Inflammatory macrophage treated with lipopolysaccharide for 1 hour (primary cell): ENCODE data around the gene MRPL43.

ENCODE experiments used
- DNase-seq, 2 donors: peaks; one replicate each; pipeline ENCODE4 v3.0.0-alpha.2; 2020 to 2022

MRPL43 gene

DNA sequence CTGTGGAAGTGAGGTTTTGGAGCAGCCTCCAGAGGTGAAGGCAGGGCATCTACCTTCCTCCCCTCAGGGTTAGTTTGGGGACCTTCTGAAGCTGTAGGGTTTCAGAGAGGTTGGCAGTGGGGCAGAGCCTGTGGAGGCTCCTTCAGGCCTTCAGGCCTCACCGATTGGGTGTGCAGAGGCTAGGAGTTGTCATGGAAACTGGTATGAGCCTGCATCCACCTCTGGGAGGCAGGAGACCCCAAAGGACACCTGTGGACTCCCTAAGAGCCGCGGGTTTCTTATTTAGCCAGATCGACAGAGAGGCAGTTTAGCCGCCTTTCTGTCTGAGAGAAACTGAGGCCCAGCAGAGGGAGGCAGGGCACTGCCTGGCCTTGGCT, 14.3 kb upstream of the MRPL43 start:
- DNase-seq = no peak

GRCh38 chr10:101000915-101001658, 13.8 kb upstream of the MRPL43 start:
- no peak for DNase-seq

- no peak for DNase-seq
Measured at GRCh38 chr10:101000127-101000914, 13.0 kb upstream of the MRPL43 start.

DNA sequence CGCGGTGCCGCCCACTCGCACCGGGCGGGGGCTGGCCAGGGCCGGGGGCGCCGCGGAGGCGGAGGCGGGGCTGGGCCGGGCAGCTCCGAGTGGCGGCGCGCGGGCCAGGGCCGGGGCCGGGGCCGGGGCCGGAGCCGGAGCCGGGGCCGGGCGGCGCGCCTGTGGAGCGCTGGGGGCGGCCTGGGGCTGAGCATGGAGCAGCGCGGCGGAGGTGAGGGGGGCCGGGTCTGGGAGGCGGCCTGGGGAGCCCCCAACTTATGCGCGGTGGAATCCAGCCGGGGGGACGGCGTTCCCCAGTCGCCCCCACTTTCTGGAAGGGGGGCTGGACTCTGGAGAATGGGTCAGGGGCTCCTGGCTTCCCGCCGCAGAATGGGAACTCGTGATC, 12.4 kb upstream of the MRPL43 start, which contains the start of gene LZTS2:
TSS of gene LZTS2 (plus strand) at position 67 of the 385 bp plus-strand sequence. CDS start 2,731 bp downstream, outside the sequence.
- no peak for DNase-seq

DNA sequence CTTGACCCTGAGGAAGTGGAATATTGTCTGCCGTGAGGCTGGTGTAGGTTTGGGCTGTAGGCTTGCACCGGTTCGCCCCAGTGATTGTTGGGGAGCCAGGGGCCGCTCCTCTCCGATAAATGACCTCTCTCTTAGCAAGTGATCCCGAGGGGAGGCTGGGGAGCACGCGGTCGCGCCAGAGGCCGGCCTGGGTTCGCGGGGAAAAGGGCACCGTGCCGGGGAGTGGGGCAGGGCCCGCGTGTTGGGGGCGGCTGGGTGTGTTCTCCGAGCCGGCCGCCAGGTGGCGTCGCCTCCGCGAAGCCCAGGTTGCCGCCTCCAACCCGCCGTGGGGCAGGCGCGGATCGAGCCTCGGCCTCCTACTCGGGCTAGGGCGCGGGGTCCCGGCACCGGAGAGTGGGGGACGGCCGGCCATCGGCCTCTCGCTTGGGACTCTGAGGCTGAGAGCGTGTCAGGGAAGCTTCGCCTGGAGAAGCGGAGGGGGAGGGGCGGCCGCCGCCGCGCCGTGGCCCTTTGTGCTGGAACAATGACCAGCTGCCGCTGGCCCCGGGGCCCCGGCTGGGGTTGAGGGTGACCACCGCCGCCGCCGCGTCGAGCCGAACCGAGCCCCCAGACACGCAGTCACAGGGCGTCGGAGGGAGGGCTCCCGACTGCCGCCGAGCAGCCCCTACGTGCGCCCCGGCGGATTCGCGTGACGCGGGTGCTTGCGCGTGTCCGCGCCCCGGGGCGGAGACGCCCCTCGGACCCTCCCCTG, 11.9 kb upstream of the MRPL43 start:
- DNase-seq = peak; percentile 44 to 76

GRCh38 chr10:100998183-100998990, 11.1 kb upstream of the MRPL43 start:
- DNase-seq = no peak

- DNase-seq = peak; percentile 55 to 86
Measured at GRCh38 chr10:100997360-100998182, 10.3 kb upstream of the MRPL43 start.

GRCh38 chr10:100996678-100997359, 9.5 kb upstream of the MRPL43 start:
- DNase-seq = no peak

DNA sequence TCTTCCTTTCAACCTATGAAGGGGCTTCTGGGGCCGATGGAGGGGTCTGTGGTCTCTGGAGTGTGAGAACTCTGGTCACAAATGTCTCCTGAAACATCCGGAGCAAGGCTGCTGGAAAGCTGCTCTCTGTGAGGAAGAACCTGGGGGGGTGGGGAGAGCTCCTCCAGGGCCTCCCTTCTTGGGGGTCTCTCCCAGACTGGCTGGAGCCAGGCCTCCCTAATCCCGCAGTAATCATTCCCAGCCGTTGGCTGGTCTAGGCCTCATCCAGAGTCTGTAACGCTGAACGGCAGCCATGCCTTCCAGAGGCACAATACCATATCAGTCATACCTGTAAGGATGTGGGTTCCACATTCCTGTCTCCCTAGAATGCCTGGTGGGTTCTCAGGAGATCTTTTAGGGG, 7.9 kb upstream of the MRPL43 start:
- DNase-seq = no peak

- peak in 1 of 2 donors; percentile 40 for DNase-seq
Measured at GRCh38 chr10:100993986-100994708, 6.8 kb upstream of the MRPL43 start.

DNA sequence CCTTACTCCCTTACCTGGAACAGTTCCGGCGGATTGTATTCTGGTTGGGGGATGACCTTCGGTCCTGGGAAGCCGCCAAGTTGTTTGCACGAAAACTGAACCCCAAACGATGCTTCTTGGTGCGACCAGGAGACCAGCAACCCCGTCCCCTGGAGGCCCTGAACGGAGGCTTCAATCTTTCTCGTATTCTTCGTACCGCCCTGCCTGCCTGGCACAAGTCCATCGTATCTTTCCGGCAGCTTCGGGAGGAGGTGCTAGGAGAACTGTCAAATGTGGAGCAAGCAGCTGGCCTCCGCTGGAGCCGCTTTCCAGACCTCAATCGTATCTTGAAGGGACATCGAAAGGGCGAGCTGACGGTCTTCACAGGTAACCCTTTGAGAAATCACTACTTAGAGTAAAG, 1.8 kb upstream of the MRPL43 start:
- no peak for DNase-seq

GRCh38 chr10:100988166-100988565, 869 bp upstream of the MRPL43 start:
- no peak for DNase-seq

GRCh38 chr10:100987685-100988049, 370 bp upstream of the MRPL43 start:
- DNase-seq = no peak

- no peak for DNase-seq
Measured at GRCh38 chr10:100986623-100986951, 710 bp downstream of the MRPL43 start.

DNA sequence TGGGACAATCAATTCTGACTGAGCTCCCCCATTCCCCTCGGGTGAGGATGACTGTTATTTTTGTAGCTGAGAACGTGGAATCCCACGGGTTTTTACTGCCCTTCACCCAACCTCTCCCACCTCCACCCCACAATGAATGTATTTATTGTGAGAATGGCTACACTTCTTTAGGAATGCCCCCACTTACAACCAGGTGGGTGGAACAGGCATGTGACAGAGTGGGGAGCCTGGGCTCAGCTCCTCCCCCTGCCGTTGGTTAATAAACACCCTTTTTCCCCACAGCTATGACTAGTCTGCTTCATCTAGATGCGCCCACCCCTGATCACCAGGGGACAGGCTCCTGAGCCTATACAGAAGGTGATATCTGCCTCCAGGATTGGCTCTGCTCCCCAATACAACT, 2.0 kb downstream of the MRPL43 start:
- no peak for DNase-seq

- no peak for DNase-seq
Measured at GRCh38 chr10:100984672-100985177, 2.6 kb downstream of the MRPL43 start.

GRCh38 chr10:100983868-100984671, 3.2 kb downstream of the MRPL43 start:
- no peak for DNase-seq

DNA sequence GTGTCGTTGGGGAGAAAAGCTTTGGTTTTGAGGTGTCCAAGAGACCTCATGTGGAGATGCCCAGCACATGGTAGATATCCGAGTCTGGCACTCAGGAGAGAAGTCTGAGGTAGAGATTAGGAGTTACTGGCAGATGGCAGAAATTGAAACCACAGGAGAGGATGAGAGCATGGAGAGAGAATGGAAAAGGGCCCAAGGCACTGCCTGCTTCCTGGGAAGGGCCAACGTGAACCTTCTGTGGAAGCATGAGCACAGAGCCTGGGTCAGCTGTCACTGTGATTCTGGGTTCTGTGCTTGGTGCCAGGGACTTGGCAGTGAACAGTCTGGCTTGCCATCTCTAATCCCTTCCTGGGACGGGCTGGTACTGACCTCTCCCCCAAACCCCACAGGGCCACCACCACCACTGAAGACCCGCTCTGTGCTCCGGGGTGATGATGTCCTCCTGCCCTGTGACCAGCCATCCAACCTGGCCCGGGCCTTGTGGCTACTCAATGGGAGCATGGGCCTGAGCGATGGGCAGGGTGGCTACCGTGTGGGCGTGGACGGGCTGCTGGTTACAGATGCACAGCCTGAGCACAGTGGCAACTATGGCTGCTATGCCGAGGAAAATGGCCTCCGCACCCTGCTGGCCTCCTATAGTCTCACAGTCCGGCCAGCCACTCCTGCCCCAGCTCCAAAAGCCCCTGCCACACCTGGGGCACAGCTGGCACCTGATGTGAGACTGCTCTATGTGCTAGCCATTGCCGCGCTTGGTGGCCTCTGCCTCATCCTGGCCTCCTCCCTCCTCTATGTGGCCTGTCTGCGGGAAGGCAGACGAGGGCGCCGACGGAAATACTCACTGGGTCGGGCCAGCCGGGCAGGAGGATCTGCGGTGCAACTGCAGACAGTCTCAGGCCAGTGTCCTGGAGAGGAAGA, 4.1 kb downstream of the MRPL43 start:
- no peak for DNase-seq
